ENCODE measurements around the gene OAS3. TPM values are rescaled to one million over a fixed set of nuclear protein-coding genes. Genes with fewer than 3 reads are reported as not detected.

The OAS3 gene
- total and polyA plus RNA-seq, 5 donors = 5.1 to 15.7 (median 6.1) TPM

DNA sequence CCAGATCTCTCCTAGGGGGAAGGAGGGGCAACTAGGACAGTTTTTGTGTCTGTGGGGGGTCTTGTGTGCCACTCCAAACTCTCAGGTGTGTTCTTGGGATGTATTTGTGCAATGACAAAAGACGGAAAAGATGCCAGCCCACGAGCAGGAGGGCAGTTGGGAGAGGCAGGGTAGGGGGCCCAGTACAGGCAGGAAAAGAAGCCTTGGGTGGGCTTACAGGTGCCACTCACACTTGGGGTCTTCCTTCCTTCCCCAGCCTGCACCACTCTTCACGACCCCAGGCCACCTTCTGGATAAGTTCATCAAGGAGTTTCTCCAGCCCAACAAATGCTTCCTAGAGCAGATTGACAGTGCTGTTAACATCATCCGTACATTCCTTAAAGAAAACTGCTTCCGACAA, 64.4 kb downstream of the OAS3 start:
- intact Hi-C loops (cut with DNase I) = no loop called here

DNA sequence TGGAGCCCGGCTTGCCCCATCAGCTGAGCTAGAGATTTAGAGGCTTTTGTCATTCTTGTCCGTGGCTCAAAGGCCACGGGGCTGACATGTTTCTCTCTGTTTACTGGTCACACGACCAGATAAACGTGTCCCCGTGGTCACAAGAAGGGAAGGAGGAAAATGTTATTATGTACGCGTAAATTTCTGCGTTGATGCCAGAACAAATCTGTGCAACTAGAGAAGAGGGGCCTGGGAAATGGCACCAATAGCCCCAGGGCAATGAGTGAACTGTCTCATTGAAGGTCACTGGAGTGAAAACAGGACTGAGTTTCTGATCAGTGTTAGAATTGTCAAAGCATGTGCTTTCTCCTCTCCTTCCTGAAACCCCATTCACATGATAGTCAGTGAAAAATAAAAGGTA, 65.4 kb downstream of the OAS3 start:
- Histone ChIP-seq H3K4me3 (ENCODE audit: low read length) (no peak overlapping the region), H3K27ac (ENCODE audit: low read length) (no peak overlapping the region), H3K27me3 (ENCODE audit: control insufficient read depth, insufficient read depth) (no peaks in the 10 kb centered on the region), H3K9me3 (ENCODE audit: control insufficient read depth, low read length) (no peaks in the 10 kb centered on the region), H3K4me1 (ENCODE audit: control insufficient read depth, insufficient read depth, low read length) (no peaks in the 10 kb centered on the region)
- ATAC-seq = no peak
- no peak for DNase-seq
- 72% methylated on average over 9 of the region's 9 CpGs for WGBS
- intact Hi-C loops (cut with DNase I) = no loop called here

More for the DNA sequence above, 64.4 kb downstream of the OAS3 start:
- 88% methylated on average over 5 of the region's 5 CpGs for WGBS
- H3K4me3 ChIP-seq (ENCODE audit: low read length) = no peak overlapping the region
- no peak overlapping the region for H3K27ac ChIP-seq (ENCODE audit: low read length)
- H3K27me3 ChIP-seq (ENCODE audit: control insufficient read depth, insufficient read depth) = no peaks in the 10 kb centered on the region
- no peaks in the 10 kb centered on the region for H3K4me1 ChIP-seq (ENCODE audit: control insufficient read depth, insufficient read depth, low read length)
- peaks cover 2% of the 10 kb centered on the region for H3K9me3 ChIP-seq (ENCODE audit: control insufficient read depth, low read length)
- DNase-seq = no peak
- no peak for ATAC-seq

DNA sequence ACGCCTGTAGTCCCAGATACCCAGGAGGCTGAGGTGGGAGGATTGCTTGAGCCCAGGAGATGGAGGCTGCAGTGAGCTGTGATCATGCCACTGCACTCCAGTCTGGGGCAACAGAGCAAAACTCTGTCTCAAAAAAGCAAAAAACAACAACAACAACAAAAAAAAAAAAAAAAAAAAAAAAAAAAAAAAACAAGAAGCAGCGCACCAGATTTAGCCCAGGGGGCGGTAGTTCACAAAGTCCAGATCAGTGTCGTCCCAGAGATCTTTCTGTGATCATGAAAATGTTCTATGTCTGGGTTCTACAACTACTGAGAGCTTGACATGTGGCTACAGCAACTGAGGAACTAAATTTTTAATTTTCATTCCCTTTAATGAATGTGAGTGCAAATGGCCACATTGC, 67.5 kb downstream of the OAS3 start:
- Histone ChIP-seq H3K27me3 (ENCODE audit: control insufficient read depth, insufficient read depth) (no peaks in the 10 kb centered on the region), H3K4me1 (ENCODE audit: control insufficient read depth, insufficient read depth, low read length) (no peaks in the 10 kb centered on the region), H3K9me3 (ENCODE audit: control insufficient read depth, low read length) (no peaks in the 10 kb centered on the region), H3K4me3 (ENCODE audit: low read length) (no peak overlapping the region), H3K27ac (ENCODE audit: low read length) (no peak overlapping the region)
- ATAC-seq (no peak), DNase-seq (no peak)
- 64% methylated on average over 4 of the region's 4 CpGs for WGBS
- intact Hi-C loops (cut with DNase I) = no loop called here

DNA sequence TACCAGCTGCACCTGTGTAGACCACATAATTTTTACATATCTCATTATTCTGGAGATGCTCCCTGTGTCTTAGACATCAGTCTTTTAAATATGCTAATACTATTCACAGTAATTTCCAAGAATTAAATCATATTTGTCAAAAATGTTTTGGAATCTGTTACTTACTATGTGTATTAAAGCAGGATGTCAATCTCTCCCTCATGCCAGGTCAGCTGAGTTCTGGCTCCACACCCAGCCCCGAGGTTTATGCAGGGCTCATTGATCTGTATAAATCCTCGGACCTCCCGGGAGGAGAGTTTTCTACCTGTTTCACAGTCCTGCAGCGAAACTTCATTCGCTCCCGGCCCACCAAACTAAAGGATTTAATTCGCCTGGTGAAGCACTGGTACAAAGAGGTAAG, 67.9 kb downstream of the OAS3 start:
- no peaks in the 10 kb centered on the region for H3K9me3 ChIP-seq (ENCODE audit: control insufficient read depth, low read length)
- intact Hi-C loops (cut with DNase I) = no loop called here
- DNase-seq = no peak
- no peak overlapping the region for H3K27ac ChIP-seq (ENCODE audit: low read length)
- no peak overlapping the region for H3K4me3 ChIP-seq (ENCODE audit: low read length)
- H3K4me1 ChIP-seq (ENCODE audit: control insufficient read depth, insufficient read depth, low read length) = no peaks in the 10 kb centered on the region
- no peak for ATAC-seq
- no peaks in the 10 kb centered on the region for H3K27me3 ChIP-seq (ENCODE audit: control insufficient read depth, insufficient read depth)
- WGBS = 90% methylated on average over 7 of the region's 7 CpGs

DNA sequence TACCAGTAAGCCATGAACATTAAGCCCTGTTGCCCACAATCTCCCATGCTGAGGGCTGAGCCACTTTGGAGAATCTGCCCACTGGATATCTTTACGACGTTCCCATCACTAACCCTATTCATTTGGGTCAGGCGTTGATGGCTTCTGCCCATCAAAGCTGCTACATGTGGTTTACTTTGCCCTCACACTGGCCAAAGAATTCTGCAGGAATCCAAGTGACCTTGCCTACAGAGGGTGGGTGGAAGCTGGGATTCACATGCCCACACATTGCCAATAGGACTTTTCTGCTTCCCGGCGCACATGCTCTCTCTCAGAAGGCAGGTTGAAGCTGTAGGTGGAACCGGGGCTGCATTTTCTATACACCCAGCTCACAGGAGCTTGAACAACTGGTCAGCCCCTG, 68.4 kb downstream of the OAS3 start:
- no peak for ATAC-seq
- H3K4me3 ChIP-seq (ENCODE audit: low read length) = no peak overlapping the region
- H3K9me3 ChIP-seq (ENCODE audit: control insufficient read depth, low read length) = peaks cover under 1% of the 10 kb centered on the region
- no peaks in the 10 kb centered on the region for H3K27me3 ChIP-seq (ENCODE audit: control insufficient read depth, insufficient read depth)
- no peak overlapping the region for H3K27ac ChIP-seq (ENCODE audit: low read length)
- no peak for DNase-seq
- H3K4me1 ChIP-seq (ENCODE audit: control insufficient read depth, insufficient read depth, low read length) = no peaks in the 10 kb centered on the region
- WGBS = 92% methylated on average over 6 of the region's 6 CpGs
- intact Hi-C loops (cut with DNase I) = no loop called here

DNA sequence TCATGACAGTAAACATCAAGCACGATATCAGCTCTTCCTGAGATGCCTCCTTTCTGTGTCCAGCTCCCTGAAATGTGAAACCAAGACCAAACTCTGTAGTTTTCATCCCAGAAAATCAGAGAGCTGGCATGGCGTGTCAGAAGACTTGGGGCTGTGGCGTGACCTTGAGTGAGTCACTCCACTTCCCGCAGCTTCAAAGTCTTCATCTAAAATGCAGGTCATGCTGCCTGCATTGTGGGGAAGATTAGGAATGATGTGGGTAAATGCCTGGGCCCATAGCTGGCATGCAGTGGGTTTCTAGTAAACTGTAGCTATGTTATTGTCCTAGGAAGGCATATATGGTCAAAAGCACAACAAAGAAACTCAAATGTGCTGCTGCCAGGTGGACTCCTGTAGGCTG, 68.9 kb downstream of the OAS3 start:
- ATAC-seq (no peak), DNase-seq (no peak)
- intact Hi-C loops (cut with DNase I) = no loop called here
- 79% methylated on average over 4 of the region's 4 CpGs for WGBS
- no peaks in the 10 kb centered on the region for H3K4me1 ChIP-seq (ENCODE audit: control insufficient read depth, insufficient read depth, low read length)
- no peak overlapping the region for H3K4me3 ChIP-seq (ENCODE audit: low read length)
- H3K27ac ChIP-seq (ENCODE audit: low read length) = no peak overlapping the region
- H3K9me3 ChIP-seq (ENCODE audit: control insufficient read depth, low read length) = peaks cover 2% of the 10 kb centered on the region
- H3K27me3 ChIP-seq (ENCODE audit: control insufficient read depth, insufficient read depth) = no peaks in the 10 kb centered on the region

DNA sequence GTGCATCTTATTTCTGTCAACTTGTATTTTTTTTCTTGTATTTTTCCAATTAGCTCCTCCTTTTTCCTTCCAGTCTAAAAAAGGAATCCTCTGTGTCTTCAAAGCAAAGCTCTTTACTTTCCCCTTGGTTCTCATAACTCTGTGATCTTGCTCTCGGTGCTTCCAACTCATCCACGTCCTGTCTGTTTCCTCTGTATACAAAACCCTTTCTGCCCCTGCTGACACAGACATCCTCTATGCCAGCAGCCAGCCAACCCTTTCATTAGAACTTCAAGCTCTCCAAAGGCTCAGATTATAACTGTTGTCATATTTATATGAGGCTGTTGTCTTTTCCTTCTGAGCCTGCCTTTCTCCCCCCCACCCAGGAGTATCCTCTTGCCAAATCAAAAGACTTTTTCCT, 72.4 kb downstream of the OAS3 start:
- no peak overlapping the region for H3K4me3 ChIP-seq (ENCODE audit: low read length)
- no peak overlapping the region for H3K27ac ChIP-seq (ENCODE audit: low read length)
- DNase-seq (no peak), ATAC-seq (no peak)
- no peaks in the 10 kb centered on the region for H3K27me3 ChIP-seq (ENCODE audit: control insufficient read depth, insufficient read depth)
- 57% methylated on average over 2 of the region's 2 CpGs for WGBS
- intact Hi-C loops (cut with DNase I) = no loop called here
- no peaks in the 10 kb centered on the region for H3K4me1 ChIP-seq (ENCODE audit: control insufficient read depth, insufficient read depth, low read length)
- peaks cover 2% of the 10 kb centered on the region for H3K9me3 ChIP-seq (ENCODE audit: control insufficient read depth, low read length)

DNA sequence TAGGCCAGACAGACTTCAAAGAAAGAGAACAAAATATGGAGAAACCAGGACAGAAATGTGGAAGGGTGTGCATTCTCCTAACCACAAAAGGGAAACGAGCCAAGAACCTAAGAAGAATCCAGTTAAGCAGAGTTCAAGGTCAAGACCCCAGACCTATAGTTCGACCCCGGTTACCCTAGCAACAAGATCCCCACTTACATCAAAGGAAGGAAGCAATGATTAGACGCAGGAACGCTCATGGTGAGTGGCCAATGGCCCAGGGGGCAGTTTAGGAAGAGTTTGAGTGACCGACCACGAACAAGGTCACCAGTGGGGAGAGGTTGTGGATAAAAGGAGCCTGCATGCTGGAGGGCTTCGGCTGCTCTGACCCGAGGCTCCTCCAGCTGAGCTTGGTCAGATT, 76.3 kb downstream of the OAS3 start:
- ATAC-seq (no peak), DNase-seq (no peak)
- intact Hi-C loops (cut with DNase I) = no loop called here
- peaks cover 2% of the 10 kb centered on the region for H3K9me3 ChIP-seq (ENCODE audit: control insufficient read depth, low read length)
- 54% methylated on average over 9 of the region's 9 CpGs for WGBS
- H3K4me1 ChIP-seq (ENCODE audit: control insufficient read depth, insufficient read depth, low read length) = no peaks in the 10 kb centered on the region
- H3K27ac ChIP-seq (ENCODE audit: low read length) = no peak overlapping the region
- no peak overlapping the region for H3K4me3 ChIP-seq (ENCODE audit: low read length)
- no peaks in the 10 kb centered on the region for H3K27me3 ChIP-seq (ENCODE audit: control insufficient read depth, insufficient read depth)

DNA sequence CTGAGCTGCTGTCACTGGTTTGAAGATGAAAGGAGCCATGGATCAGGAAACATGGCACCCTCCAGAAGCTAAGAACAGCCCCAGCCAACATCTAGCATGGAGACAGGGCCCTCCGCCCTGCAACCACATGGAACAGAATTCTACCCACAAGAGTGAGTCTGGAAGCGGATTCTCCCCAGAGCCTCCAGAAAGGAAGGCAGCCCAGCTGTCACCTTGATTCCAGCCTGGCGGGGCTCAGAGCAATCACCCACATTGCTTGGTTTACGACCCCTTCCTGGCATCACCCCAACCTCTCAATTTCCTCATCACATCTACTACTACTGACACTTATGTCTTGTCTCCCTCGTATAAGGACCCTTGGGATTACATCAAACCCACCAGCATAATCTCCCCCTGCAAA, 78.5 kb downstream of the OAS3 start:
- no peaks in the 10 kb centered on the region for H3K4me1 ChIP-seq (ENCODE audit: control insufficient read depth, insufficient read depth, low read length)
- no peak for DNase-seq
- intact Hi-C loops (cut with DNase I) = no loop called here
- H3K9me3 ChIP-seq (ENCODE audit: control insufficient read depth, low read length) = peaks cover under 1% of the 10 kb centered on the region
- 74% methylated on average over 5 of the region's 5 CpGs for WGBS
- no peak overlapping the region for H3K4me3 ChIP-seq (ENCODE audit: low read length)
- no peak overlapping the region for H3K27ac ChIP-seq (ENCODE audit: low read length)
- ATAC-seq = no peak
- no peaks in the 10 kb centered on the region for H3K27me3 ChIP-seq (ENCODE audit: control insufficient read depth, insufficient read depth)

DNA sequence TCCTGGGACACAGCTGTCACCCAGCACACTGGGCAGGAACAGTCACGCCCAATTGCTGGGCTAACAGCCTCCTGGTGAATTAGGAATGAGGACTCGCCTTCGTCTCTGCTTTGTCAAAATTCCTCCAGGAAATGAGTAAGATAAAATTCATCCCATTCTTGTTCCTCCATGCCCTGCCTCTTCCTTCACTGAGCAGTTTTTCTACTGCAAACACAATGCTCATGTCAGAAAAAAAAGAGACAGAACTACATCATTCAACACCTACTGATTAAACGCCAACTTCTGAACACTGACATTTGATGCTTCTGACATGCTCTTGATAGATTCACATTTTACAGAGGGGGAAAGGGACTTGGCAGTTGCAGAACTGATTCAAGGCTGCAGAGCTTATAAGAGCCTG, 80.8 kb downstream of the OAS3 start:
- intact Hi-C loops (cut with DNase I) = no loop called here
- H3K27ac ChIP-seq (ENCODE audit: low read length) = no peak overlapping the region
- no peaks in the 10 kb centered on the region for H3K4me1 ChIP-seq (ENCODE audit: control insufficient read depth, insufficient read depth, low read length)
- no peak for DNase-seq
- H3K9me3 ChIP-seq (ENCODE audit: control insufficient read depth, low read length) = no peaks in the 10 kb centered on the region
- 20% methylated on average over 4 of the region's 4 CpGs for WGBS
- H3K27me3 ChIP-seq (ENCODE audit: control insufficient read depth, insufficient read depth) = no peaks in the 10 kb centered on the region
- no peak for ATAC-seq
- H3K4me3 ChIP-seq (ENCODE audit: low read length) = no peak overlapping the region

DNA sequence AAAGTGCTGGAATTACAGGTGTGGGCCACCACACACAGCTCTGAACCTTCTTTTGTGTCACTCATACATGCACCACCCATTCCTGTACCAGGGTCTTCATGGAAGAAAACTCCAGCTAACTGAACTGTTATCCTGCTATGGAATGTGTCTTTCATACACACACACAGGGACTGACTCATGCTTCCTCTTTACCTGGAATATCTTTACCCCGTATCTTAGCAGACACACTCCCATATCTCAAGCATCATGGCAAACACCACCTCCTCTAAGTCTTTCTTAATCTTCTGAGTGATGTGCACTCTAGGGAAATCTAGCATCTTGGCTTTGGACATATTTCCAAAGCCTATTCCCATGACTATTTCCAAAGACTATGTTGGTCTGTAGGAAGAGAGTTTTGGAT, 83.2 kb downstream of the OAS3 start:
- Histone ChIP-seq H3K4me1 (ENCODE audit: control insufficient read depth, insufficient read depth, low read length) (no peaks in the 10 kb centered on the region), H3K9me3 (ENCODE audit: control insufficient read depth, low read length) (no peaks in the 10 kb centered on the region), H3K27ac (ENCODE audit: low read length) (no peak overlapping the region), H3K4me3 (ENCODE audit: low read length) (no peak overlapping the region), H3K27me3 (ENCODE audit: control insufficient read depth, insufficient read depth) (no peaks in the 10 kb centered on the region)
- DNase-seq (no peak), ATAC-seq (no peak)
- WGBS = 65% methylated on average over 1 of the region's 1 CpG
- intact Hi-C loops (cut with DNase I) = no loop called here
